K562 (cell line): ENCODE data around the gene MARCHF3. TPM values are rescaled to one million over a fixed set of nuclear protein-coding genes. Genes with fewer than 3 reads are reported as not detected.

Source experiments
- BMI1 ChIP-seq: fragments of 150-350 bp; IDR thresholded peaks from 2 replicates; pipeline ENCODE4 v1.6.1; 2014; ENCODE audit warnings: low read length
- CREM ChIP-seq: IDR thresholded peaks from 2 replicates; pipeline ENCODE4 v1.6.1; 2014; ENCODE audit warnings: antibody characterized with exemption, low read depth
- ETV1 ChIP-seq: fragments of 450-650 bp; conservative IDR thresholded peaks from 2 replicates; pipeline ENCODE4 v1.6.1; 2016; ENCODE audit warnings: missing genetic modification characterization, control low read depth, low read depth, missing compliant biosample characterization
- HDAC3 ChIP-seq: fragments of 450-650 bp; IDR thresholded peaks from 2 replicates; pipeline ENCODE4 v1.6.1; 2018; ENCODE audit warnings: borderline replicate concordance, mild to moderate bottlenecking, moderate library complexity; ENCODE audit not compliant: partially characterized antibody
- NCOA4 ChIP-seq: fragments of 450-650 bp; IDR thresholded peaks from 2 replicates; pipeline ENCODE4 v1.6.1; 2018; ENCODE audit warnings: mild to moderate bottlenecking; ENCODE audit not compliant: partially characterized antibody
- NONO ChIP-seq, 2 experiments: fragments of 200-400 bp in 1 of 2; fragments of 450-650 bp in 1 of 2; formaldehyde crosslinking in 1 of 2; IDR thresholded peaks; 2 replicates each; pipeline ENCODE4 v1.6.1; 2017; ENCODE audit warnings: low read depth in 2 of 2, mild to moderate bottlenecking in 2 of 2, moderate library complexity in 2 of 2, low read length in 1 of 2
- PHF8 ChIP-seq: fragments of 200-600 bp; sonication (generic); IDR thresholded peaks from 2 replicates; pipeline ENCODE4 v1.6.1; 2012; ENCODE audit warnings: mixed run types, mild to moderate bottlenecking, inconsistent platforms, low read length, moderate library complexity, borderline replicate concordance
- POLR2A ChIP-seq: fragments of 450-650 bp; conservative IDR thresholded peaks from 2 replicates; pipeline ENCODE4 v1.6.1; 2016
- SMAD3 ChIP-seq: fragments of 450-650 bp; formaldehyde crosslinking; conservative IDR thresholded peaks from 2 replicates; pipeline ENCODE4 v1.4.0; 2020; ENCODE audit warnings: mild to moderate bottlenecking
- ZNF24 ChIP-seq: fragments of 450-650 bp; IDR thresholded peaks from 2 replicates; pipeline ENCODE4 v1.6.1; 2016
- ZZZ3 ChIP-seq: fragments of 450-650 bp; IDR thresholded peaks from 2 replicates; pipeline ENCODE4 v1.6.1; 2016; ENCODE audit warnings: antibody characterized with exemption, mild to moderate bottlenecking, moderate library complexity
- polyA plus RNA-seq, 8 experiments: library from polyadenylated mRNA; depleted of rRNA in 4 of 8; stranded (reverse) in 5 of 8; unstranded in 3 of 8; fragments of >200 nt; fragmentation: Nextera tagmentation in 2 of 8; fragmentation: Illumina TruSeq in 1 of 8; extraction: Ambion mirVana in 2 of 8; extraction: Trizol in 1 of 8; gene quantifications; 2 replicates each; pipeline versions ENCODE4 v1.2.1 to v1.2.3, GENCODE V29; 2011 to 2014; ENCODE audit warnings: inconsistent platforms in 1 of 8, missing spikeins in 1 of 8
- total RNA-seq, 7 experiments: library from RNA; depleted of rRNA in 6 of 7; stranded (reverse); fragments of >200 nt in 6 of 7; fragmentation: Illumina TruSeq in 2 of 7; extraction: Trizol in 2 of 7; gene quantifications; 2 replicates each; pipeline versions ENCODE4 v1.2.1 to v1.2.3, GENCODE V29; 2011 to 2021; ENCODE audit warnings: low replicate concordance in 1 of 7
- TF ChIP-seq, protein P1 (sequence below): fragments of 450-650 bp; IDR thresholded peaks from 2 replicates; pipeline ENCODE4 v1.6.1; 2016; ENCODE audit warnings: mild to moderate bottlenecking, moderate library complexity
- TF ChIP-seq, protein P2 (sequence below): fragments of 450-650 bp; IDR thresholded peaks from 2 replicates; pipeline ENCODE4 v1.6.1; 2014; ENCODE audit warnings: low read depth, mild to moderate bottlenecking, moderate library complexity, borderline replicate concordance

MARCHF3 gene
- total and polyA plus RNA-seq, 9 of the 15 experiments (the other 6 are each of a cell fraction or from before 2014, with no cell fraction given): 5.6 to 37.4 (median 16.5) TPM

GRCh38 chr5:127030259-127031146 lies at the start of gene MARCHF3 (continued):
- TF ChIP-seq, protein P1, sequence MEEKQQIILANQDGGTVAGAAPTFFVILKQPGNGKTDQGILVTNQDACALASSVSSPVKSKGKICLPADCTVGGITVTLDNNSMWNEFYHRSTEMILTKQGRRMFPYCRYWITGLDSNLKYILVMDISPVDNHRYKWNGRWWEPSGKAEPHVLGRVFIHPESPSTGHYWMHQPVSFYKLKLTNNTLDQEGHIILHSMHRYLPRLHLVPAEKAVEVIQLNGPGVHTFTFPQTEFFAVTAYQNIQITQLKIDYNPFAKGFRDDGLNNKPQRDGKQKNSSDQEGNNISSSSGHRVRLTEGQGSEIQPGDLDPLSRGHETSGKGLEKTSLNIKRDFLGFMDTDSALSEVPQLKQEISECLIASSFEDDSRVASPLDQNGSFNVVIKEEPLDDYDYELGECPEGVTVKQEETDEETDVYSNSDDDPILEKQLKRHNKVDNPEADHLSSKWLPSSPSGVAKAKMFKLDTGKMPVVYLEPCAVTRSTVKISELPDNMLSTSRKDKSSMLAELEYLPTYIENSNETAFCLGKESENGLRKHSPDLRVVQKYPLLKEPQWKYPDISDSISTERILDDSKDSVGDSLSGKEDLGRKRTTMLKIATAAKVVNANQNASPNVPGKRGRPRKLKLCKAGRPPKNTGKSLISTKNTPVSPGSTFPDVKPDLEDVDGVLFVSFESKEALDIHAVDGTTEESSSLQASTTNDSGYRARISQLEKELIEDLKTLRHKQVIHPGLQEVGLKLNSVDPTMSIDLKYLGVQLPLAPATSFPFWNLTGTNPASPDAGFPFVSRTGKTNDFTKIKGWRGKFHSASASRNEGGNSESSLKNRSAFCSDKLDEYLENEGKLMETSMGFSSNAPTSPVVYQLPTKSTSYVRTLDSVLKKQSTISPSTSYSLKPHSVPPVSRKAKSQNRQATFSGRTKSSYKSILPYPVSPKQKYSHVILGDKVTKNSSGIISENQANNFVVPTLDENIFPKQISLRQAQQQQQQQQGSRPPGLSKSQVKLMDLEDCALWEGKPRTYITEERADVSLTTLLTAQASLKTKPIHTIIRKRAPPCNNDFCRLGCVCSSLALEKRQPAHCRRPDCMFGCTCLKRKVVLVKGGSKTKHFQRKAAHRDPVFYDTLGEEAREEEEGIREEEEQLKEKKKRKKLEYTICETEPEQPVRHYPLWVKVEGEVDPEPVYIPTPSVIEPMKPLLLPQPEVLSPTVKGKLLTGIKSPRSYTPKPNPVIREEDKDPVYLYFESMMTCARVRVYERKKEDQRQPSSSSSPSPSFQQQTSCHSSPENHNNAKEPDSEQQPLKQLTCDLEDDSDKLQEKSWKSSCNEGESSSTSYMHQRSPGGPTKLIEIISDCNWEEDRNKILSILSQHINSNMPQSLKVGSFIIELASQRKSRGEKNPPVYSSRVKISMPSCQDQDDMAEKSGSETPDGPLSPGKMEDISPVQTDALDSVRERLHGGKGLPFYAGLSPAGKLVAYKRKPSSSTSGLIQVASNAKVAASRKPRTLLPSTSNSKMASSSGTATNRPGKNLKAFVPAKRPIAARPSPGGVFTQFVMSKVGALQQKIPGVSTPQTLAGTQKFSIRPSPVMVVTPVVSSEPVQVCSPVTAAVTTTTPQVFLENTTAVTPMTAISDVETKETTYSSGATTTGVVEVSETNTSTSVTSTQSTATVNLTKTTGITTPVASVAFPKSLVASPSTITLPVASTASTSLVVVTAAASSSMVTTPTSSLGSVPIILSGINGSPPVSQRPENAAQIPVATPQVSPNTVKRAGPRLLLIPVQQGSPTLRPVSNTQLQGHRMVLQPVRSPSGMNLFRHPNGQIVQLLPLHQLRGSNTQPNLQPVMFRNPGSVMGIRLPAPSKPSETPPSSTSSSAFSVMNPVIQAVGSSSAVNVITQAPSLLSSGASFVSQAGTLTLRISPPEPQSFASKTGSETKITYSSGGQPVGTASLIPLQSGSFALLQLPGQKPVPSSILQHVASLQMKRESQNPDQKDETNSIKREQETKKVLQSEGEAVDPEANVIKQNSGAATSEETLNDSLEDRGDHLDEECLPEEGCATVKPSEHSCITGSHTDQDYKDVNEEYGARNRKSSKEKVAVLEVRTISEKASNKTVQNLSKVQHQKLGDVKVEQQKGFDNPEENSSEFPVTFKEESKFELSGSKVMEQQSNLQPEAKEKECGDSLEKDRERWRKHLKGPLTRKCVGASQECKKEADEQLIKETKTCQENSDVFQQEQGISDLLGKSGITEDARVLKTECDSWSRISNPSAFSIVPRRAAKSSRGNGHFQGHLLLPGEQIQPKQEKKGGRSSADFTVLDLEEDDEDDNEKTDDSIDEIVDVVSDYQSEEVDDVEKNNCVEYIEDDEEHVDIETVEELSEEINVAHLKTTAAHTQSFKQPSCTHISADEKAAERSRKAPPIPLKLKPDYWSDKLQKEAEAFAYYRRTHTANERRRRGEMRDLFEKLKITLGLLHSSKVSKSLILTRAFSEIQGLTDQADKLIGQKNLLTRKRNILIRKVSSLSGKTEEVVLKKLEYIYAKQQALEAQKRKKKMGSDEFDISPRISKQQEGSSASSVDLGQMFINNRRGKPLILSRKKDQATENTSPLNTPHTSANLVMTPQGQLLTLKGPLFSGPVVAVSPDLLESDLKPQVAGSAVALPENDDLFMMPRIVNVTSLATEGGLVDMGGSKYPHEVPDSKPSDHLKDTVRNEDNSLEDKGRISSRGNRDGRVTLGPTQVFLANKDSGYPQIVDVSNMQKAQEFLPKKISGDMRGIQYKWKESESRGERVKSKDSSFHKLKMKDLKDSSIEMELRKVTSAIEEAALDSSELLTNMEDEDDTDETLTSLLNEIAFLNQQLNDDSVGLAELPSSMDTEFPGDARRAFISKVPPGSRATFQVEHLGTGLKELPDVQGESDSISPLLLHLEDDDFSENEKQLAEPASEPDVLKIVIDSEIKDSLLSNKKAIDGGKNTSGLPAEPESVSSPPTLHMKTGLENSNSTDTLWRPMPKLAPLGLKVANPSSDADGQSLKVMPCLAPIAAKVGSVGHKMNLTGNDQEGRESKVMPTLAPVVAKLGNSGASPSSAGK: peak; percentile 86
- TF ChIP-seq SMAD3 (CRISPR knock-in tag) (peak; percentile 12; the same call in 1 of the 2 replicates), ZNF24 (no peak; the same call in none of the 2 replicates), PHF8 (peak; percentile 81; the same call in 1 of the 2 replicates), ZZZ3 (no peak), NCOA4 (no peak), NONO (IDR thresholded peaks at IDR 0.05; ENCODE audit: low read depth in 2 of 2, low read length in 1 of 2) (peak in 1 of 2 experiments; percentile 86; a peak in 2 of 4 replicates), BMI1 (no peak), ETV1 (tag) (peak; percentile 47; the same call in 1 of the 2 replicates), POLR2A (peak; percentile 97), HDAC3 (no peak), CREM (peak; percentile 87)
- TF ChIP-seq, protein P2, sequence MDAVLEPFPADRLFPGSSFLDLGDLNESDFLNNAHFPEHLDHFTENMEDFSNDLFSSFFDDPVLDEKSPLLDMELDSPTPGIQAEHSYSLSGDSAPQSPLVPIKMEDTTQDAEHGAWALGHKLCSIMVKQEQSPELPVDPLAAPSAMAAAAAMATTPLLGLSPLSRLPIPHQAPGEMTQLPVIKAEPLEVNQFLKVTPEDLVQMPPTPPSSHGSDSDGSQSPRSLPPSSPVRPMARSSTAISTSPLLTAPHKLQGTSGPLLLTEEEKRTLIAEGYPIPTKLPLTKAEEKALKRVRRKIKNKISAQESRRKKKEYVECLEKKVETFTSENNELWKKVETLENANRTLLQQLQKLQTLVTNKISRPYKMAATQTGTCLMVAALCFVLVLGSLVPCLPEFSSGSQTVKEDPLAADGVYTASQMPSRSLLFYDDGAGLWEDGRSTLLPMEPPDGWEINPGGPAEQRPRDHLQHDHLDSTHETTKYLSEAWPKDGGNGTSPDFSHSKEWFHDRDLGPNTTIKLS: no peak
